ENCODE data around the gene HARBI1. TPM values are rescaled to one million over a fixed set of nuclear protein-coding genes. Genes with fewer than 3 reads are reported as not detected.

The HARBI1 gene
- total RNA-seq, 1 donor from 2014 or later = 8.1 TPM

DNA sequence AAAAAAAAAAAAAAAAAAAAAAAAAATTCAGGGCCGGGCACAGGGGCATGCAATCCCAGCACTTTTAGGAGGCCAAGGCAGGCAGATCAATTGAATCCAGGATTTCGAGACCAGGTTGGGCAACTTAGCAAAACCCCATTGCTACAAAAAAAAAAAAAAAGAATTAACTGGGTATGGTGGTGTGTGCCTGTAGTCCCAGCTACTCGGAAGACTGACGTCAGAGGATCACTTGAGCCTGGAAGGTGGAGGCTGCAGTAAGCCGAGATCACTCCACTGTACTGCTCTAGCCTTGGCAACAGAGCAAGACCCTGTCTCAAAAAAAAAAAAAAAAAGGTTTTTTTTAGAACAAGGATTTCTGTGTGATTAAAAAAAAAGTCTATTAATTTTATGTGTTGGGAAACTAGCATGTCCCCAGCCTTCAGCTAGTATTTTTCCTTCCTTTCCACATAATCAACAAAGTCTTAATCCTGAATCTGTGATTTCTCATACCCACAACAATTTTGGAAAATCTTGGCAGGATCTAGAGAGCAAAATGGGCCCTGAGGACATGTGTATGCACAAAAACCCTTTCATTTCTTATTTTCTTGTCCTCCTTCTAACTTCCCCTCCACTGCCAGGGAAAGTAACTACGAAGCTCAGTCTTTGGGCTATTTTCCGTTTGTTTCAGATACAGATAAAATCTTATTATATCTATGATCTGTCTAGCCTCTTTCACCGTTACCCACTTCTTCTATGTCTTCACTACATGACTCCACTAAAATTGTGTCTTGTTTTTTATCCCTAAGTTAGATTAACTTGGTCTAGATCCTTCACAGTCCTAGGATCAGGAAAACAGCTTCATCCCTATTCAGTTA is 17.5 kb downstream of the HARBI1 start:
- Mint-ChIP-seq H3K4me1 (ENCODE audit: low read depth, unreplicated experiment) (peaks cover 5% of the 10 kb centered on the region), H3K27me3 (ENCODE audit: low read depth, unreplicated experiment) (no peaks in the 10 kb centered on the region), H3K36me3 (ENCODE audit: low read depth, unreplicated experiment) (peaks cover 4% of the 10 kb centered on the region), H3K27ac (ENCODE audit: unreplicated experiment) (no peak overlapping the region), H3K4me3 (ENCODE audit: unreplicated experiment) (peak overlapping the region; percentile 14), H3K9me3 (ENCODE audit: unreplicated experiment) (no peaks in the 10 kb centered on the region)
- Histone ChIP-seq H3K4me2 (ENCODE audit: low read length) (no peak overlapping the region), H3K27ac (ENCODE audit: low read depth, low read length) (no peak overlapping the region), H4K20me1 (ENCODE audit: insufficient read depth, low read length) (no peaks in the 10 kb centered on the region), H3K9me3 (ENCODE audit: insufficient read depth, low read depth, low read length) (no peaks in the 10 kb centered on the region), H3K4me1 (ENCODE audit: insufficient read depth, low read length) (peaks cover 6% of the 10 kb centered on the region), H3K9ac (ENCODE audit: low read length) (no peak overlapping the region), H3K79me2 (ENCODE audit: insufficient read depth, low read length) (no peaks in the 10 kb centered on the region), H2AFZ (ENCODE audit: low read depth, low read length) (no peak overlapping the region), H3K27me3 (ENCODE audit: insufficient read depth, low read length) (no peaks in the 10 kb centered on the region), H3K36me3 (ENCODE audit: insufficient read depth, low read length) (no peaks in the 10 kb centered on the region), H3K4me3 (ENCODE audit: insufficient read depth, low read depth, low read length) (no peak overlapping the region)
- DNase-seq (ENCODE audit: low read depth) (no peak), FAIRE-seq (no peak)
- no peak for TF ChIP-seq EZH2 (IDR thresholded peaks at IDR 0.05; ENCODE audit: insufficient read depth, low read length)
- TF ChIP-seq, protein P1, sequence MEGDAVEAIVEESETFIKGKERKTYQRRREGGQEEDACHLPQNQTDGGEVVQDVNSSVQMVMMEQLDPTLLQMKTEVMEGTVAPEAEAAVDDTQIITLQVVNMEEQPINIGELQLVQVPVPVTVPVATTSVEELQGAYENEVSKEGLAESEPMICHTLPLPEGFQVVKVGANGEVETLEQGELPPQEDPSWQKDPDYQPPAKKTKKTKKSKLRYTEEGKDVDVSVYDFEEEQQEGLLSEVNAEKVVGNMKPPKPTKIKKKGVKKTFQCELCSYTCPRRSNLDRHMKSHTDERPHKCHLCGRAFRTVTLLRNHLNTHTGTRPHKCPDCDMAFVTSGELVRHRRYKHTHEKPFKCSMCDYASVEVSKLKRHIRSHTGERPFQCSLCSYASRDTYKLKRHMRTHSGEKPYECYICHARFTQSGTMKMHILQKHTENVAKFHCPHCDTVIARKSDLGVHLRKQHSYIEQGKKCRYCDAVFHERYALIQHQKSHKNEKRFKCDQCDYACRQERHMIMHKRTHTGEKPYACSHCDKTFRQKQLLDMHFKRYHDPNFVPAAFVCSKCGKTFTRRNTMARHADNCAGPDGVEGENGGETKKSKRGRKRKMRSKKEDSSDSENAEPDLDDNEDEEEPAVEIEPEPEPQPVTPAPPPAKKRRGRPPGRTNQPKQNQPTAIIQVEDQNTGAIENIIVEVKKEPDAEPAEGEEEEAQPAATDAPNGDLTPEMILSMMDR (IDR thresholded peaks at IDR 0.05; ENCODE audit: insufficient read depth, low read depth, low read length) = no peak

- peak overlapping the region; percentile 21 for H3K27ac ChIP-seq (ENCODE audit: low read depth, low read length)
- H3K4me3 ChIP-seq (ENCODE audit: insufficient read depth, low read depth, low read length) = no peak overlapping the region
- no peak overlapping the region for H2AFZ ChIP-seq (ENCODE audit: low read depth, low read length)
- H3K9ac ChIP-seq (ENCODE audit: low read length) = no peak overlapping the region
- no peak for TF ChIP-seq EZH2 (IDR thresholded peaks at IDR 0.05; ENCODE audit: insufficient read depth, low read length)
- TF ChIP-seq, protein P1 (IDR thresholded peaks at IDR 0.05; ENCODE audit: insufficient read depth, low read depth, low read length) = no peak
- Mint-ChIP-seq H3K9me3 (ENCODE audit: unreplicated experiment) (no peaks in the 10 kb centered on the region), H3K4me1 (ENCODE audit: low read depth, unreplicated experiment) (peaks cover 10% of the 10 kb centered on the region), H3K27ac (ENCODE audit: unreplicated experiment) (no peak overlapping the region), H3K4me3 (ENCODE audit: unreplicated experiment) (no peak overlapping the region), H3K27me3 (ENCODE audit: low read depth, unreplicated experiment) (no peaks in the 10 kb centered on the region), H3K36me3 (ENCODE audit: low read depth, unreplicated experiment) (no peaks in the 10 kb centered on the region)
- H3K4me1 ChIP-seq (ENCODE audit: insufficient read depth, low read length) = peaks cover 11% of the 10 kb centered on the region
- DNase-seq (ENCODE audit: low read depth) (peak; percentile 57), FAIRE-seq (no peak)
- H3K4me2 ChIP-seq (ENCODE audit: low read length) = peak overlapping the region; percentile 8
- peaks cover 7% of the 10 kb centered on the region for H4K20me1 ChIP-seq (ENCODE audit: insufficient read depth, low read length)
- no peaks in the 10 kb centered on the region for H3K9me3 ChIP-seq (ENCODE audit: insufficient read depth, low read depth, low read length)
- no peaks in the 10 kb centered on the region for H3K36me3 ChIP-seq (ENCODE audit: insufficient read depth, low read length)
- H3K79me2 ChIP-seq (ENCODE audit: insufficient read depth, low read length) = peaks cover 16% of the 10 kb centered on the region
- H3K27me3 ChIP-seq (ENCODE audit: insufficient read depth, low read length) = no peaks in the 10 kb centered on the region
Observed at GRCh38 chr11:46597609-46598219, 19.3 kb downstream of the HARBI1 start.
